CD4-positive, alpha-beta T cell treated with Interleukin-6 for 4 hours (primary cell): ENCODE results near the gene TMPRSS13.
"Not testable (repeated sequence)": the region's sequence is repeated elsewhere in the genome, so short reads cannot be mapped to it uniquely, and the experiment has no call there.

Experiments used
- DNase-seq: peaks from one replicate; pipeline ENCODE4 v3.0.0-alpha.2; 2020; ENCODE audit warnings: mixed read lengths

Gene TMPRSS13

GRCh38 chr11:117950301-117950700 lies 21.1 kb upstream of the TMPRSS13 start:
- peak; percentile 78 for DNase-seq

- no peak for DNase-seq
Observed at GRCh38 chr11:117949062-117949461, 19.9 kb upstream of the TMPRSS13 start.

- not testable (repeated sequence) for DNase-seq
Observed at GRCh38 chr11:117948466-117948865, 19.3 kb upstream of the TMPRSS13 start.

GRCh38 chr11:117947751-117948150 lies 18.5 kb upstream of the TMPRSS13 start:
- not testable (repeated sequence) for DNase-seq

- DNase-seq = peak; percentile 88
Observed at GRCh38 chr11:117946842-117947526, 17.8 kb upstream of the TMPRSS13 start.

- DNase-seq = no peak
Observed at GRCh38 chr11:117946156-117946841, 17.1 kb upstream of the TMPRSS13 start.

- no peak for DNase-seq
Observed at GRCh38 chr11:117945047-117945810, 16.0 kb upstream of the TMPRSS13 start.

- no peak for DNase-seq
Observed at GRCh38 chr11:117944554-117944953, 15.4 kb upstream of the TMPRSS13 start.

- no peak for DNase-seq
Observed at GRCh38 chr11:117941976-117942654, 12.9 kb upstream of the TMPRSS13 start.

- no peak for DNase-seq
Observed at GRCh38 chr11:117941163-117941707, 12.0 kb upstream of the TMPRSS13 start.

- no peak for DNase-seq
Observed at GRCh38 chr11:117940736-117941135, 11.5 kb upstream of the TMPRSS13 start.

- no peak for DNase-seq
Observed at GRCh38 chr11:117936973-117937372, 7.8 kb upstream of the TMPRSS13 start.

GRCh38 chr11:117934526-117935307 lies 5.5 kb upstream of the TMPRSS13 start:
- no peak for DNase-seq

- DNase-seq = no peak
Observed at GRCh38 chr11:117933930-117934329, 4.7 kb upstream of the TMPRSS13 start.

GRCh38 chr11:117933475-117933874 lies 4.3 kb upstream of the TMPRSS13 start:
- no peak for DNase-seq

- DNase-seq = no peak
Observed at GRCh38 chr11:117932947-117933346, 3.7 kb upstream of the TMPRSS13 start.

GRCh38 chr11:117932426-117932825 lies 3.2 kb upstream of the TMPRSS13 start:
- DNase-seq = no peak

- DNase-seq = peak; percentile 33
Observed at GRCh38 chr11:117931971-117932370, 2.8 kb upstream of the TMPRSS13 start.

- no peak for DNase-seq
Observed at GRCh38 chr11:117931331-117931950, 2.2 kb upstream of the TMPRSS13 start.

GRCh38 chr11:117930668-117931330 lies 1.6 kb upstream of the TMPRSS13 start:
- DNase-seq = peak; percentile 22
